ENCODE data around the gene TEX47. TPM values are rescaled to one million over a fixed set of nuclear protein-coding genes. Genes with fewer than 3 reads are reported as not detected.

TEX47 gene
- total and polyA plus RNA-seq, 3 donors from 2014 or later, result 8.9 to 74.7 (median 23.9) TPM

- intact Hi-C loops (cut with DNase I; ENCODE audit: low total_unique reads), result no loop called here
- no peaks in the 10 kb centered on the region for H3K9me3 ChIP-seq
- H3K4me3 ChIP-seq, result no peak overlapping the region
- no peak for DNase-seq
- no peaks in the 10 kb centered on the region for H3K4me1 ChIP-seq
- TF ChIP-seq CTCF (IDR thresholded peaks at IDR 0.05), result no peak
- no peak for TF ChIP-seq POLR2A (IDR thresholded peaks at IDR 0.05)
- H3K36me3 ChIP-seq (ENCODE audit: low read depth, missing control alignments), result no peaks in the 10 kb centered on the region
- no peak overlapping the region for H3K27ac ChIP-seq
- H3K27me3 ChIP-seq, result no peaks in the 10 kb centered on the region
These were observed 23.0 kb upstream of the TEX47 start for GRCh38 chr7:88818552-88818951.

- Histone ChIP-seq H3K4me1 (no peaks in the 10 kb centered on the region), H3K27ac (no peak overlapping the region), H3K36me3 (ENCODE audit: low read depth, missing control alignments) (no peaks in the 10 kb centered on the region), H3K4me3 (no peak overlapping the region), H3K27me3 (no peaks in the 10 kb centered on the region), H3K9me3 (no peaks in the 10 kb centered on the region)
- intact Hi-C loops (cut with DNase I; ENCODE audit: low total_unique reads), result no loop called here
- WGBS, 2 donors, result 72 to 80% methylated on average over 2 of the region's 2 CpGs
- TF ChIP-seq POLR2A (IDR thresholded peaks at IDR 0.05) (no peak), CTCF (IDR thresholded peaks at IDR 0.05) (no peak)
- no peak for DNase-seq
These were observed 10.9 kb upstream of the TEX47 start for GRCh38 chr7:88806280-88807037.

GRCh38 chr7:88801046-88801445 is 5.5 kb upstream of the TEX47 start:
- WGBS, 2 donors, result 62 to 70% methylated on average over 3 of the region's 3 CpGs
- H3K4me3 ChIP-seq, result no peak overlapping the region
- no peaks in the 10 kb centered on the region for H3K9me3 ChIP-seq
- no peak overlapping the region for H3K27ac ChIP-seq
- DNase-seq, result no peak
- H3K27me3 ChIP-seq, result no peaks in the 10 kb centered on the region
- TF ChIP-seq CTCF (IDR thresholded peaks at IDR 0.05) (no peak), POLR2A (IDR thresholded peaks at IDR 0.05) (no peak)
- intact Hi-C loops (cut with DNase I; ENCODE audit: low total_unique reads), result no loop called here
- H3K36me3 ChIP-seq (ENCODE audit: low read depth, missing control alignments), result no peaks in the 10 kb centered on the region
- no peaks in the 10 kb centered on the region for H3K4me1 ChIP-seq

- H3K4me1 ChIP-seq, result no peaks in the 10 kb centered on the region
- no peaks in the 10 kb centered on the region for H3K9me3 ChIP-seq
- intact Hi-C loops (cut with DNase I; ENCODE audit: low total_unique reads), result no loop called here
- TF ChIP-seq POLR2A (IDR thresholded peaks at IDR 0.05), result no peak
- no peak for TF ChIP-seq CTCF (IDR thresholded peaks at IDR 0.05)
- H3K27me3 ChIP-seq, result no peaks in the 10 kb centered on the region
- H3K36me3 ChIP-seq (ENCODE audit: low read depth, missing control alignments), result no peaks in the 10 kb centered on the region
- H3K27ac ChIP-seq, result no peak overlapping the region
- no peak overlapping the region for H3K4me3 ChIP-seq
- DNase-seq, result no peak
- WGBS, 2 donors, result 82 to 84% methylated on average over 3 of the region's 3 CpGs
These were observed 3.2 kb downstream of the TEX47 start for GRCh38 chr7:88792361-88792760.

GRCh38 chr7:88791891-88792290 is 3.6 kb downstream of the TEX47 start:
- Histone ChIP-seq H3K4me3 (no peak overlapping the region), H3K36me3 (ENCODE audit: low read depth, missing control alignments) (no peaks in the 10 kb centered on the region), H3K4me1 (no peaks in the 10 kb centered on the region), H3K27me3 (no peaks in the 10 kb centered on the region), H3K27ac (no peak overlapping the region), H3K9me3 (no peaks in the 10 kb centered on the region)
- DNase-seq, result no peak
- TF ChIP-seq CTCF (IDR thresholded peaks at IDR 0.05), result no peak
- no peak for TF ChIP-seq POLR2A (IDR thresholded peaks at IDR 0.05)
- 89 to 91% methylated on average over 4 of the region's 4 CpGs for WGBS, 2 donors
- intact Hi-C loops (cut with DNase I; ENCODE audit: low total_unique reads), result no loop called here
